Chondrocyte (in vitro differentiated cells): ENCODE measurements around the gene IL37. TPM values are rescaled to one million over a fixed set of nuclear protein-coding genes. Genes with fewer than 3 reads are reported as not detected.

Experiments
- DNase-seq: peaks from one replicate; pipeline ENCODE4 v3.0.0; 2021; ENCODE audit warnings: mixed read lengths, low spot score
- H3K27ac Mint-ChIP-seq: one replicate; pipeline ENCODE4 v1.8.0; 2021; ENCODE audit warnings: mild to moderate bottlenecking, moderate library complexity, mixed read lengths; ENCODE audit not compliant: unreplicated experiment
- H3K27me3 Mint-ChIP-seq: 2 replicates; pipeline ENCODE4 v1.8.0; 2021; ENCODE audit warnings: low read depth, mixed read lengths
- H3K36me3 Mint-ChIP-seq: 2 replicates; pipeline ENCODE4 v1.8.0; 2021; ENCODE audit warnings: low read depth, mixed read lengths
- H3K4me1 Mint-ChIP-seq: 2 replicates; pipeline ENCODE4 v1.8.0; 2021; ENCODE audit warnings: low read depth, mild to moderate bottlenecking, mixed read lengths
- H3K4me3 Mint-ChIP-seq: one replicate; pipeline ENCODE4 v1.8.0; 2021; ENCODE audit warnings: mild to moderate bottlenecking, moderate library complexity, mixed read lengths; ENCODE audit not compliant: unreplicated experiment
- H3K9me3 Mint-ChIP-seq: 2 replicates; pipeline ENCODE4 v1.8.0; 2021; ENCODE audit warnings: low read depth, mixed read lengths
- CTCF ChIP-seq: fragments of 200-600 bp; sonication (generic); IDR thresholded peaks from 2 replicates; pipeline ENCODE4 v1.5.0; 2021; ENCODE audit warnings: antibody characterized with exemption, mild to moderate bottlenecking, moderate library complexity
- total RNA-seq: library from RNA; stranded (reverse); gene quantifications from 3 replicates; pipeline ENCODE4 v1.2.1, GENCODE V29; 2021

The IL37 gene
- total RNA-seq, 1 donor from 2014 or later: not detected

- Mint-ChIP-seq H3K4me1 (no peaks in the 10 kb centered on the region), H3K36me3 (no peaks in the 10 kb centered on the region), H3K4me3 (no peak overlapping the region), H3K27ac (no peak overlapping the region), H3K9me3 (peaks cover 3% of the 10 kb centered on the region), H3K27me3 (peaks cover 18% of the 10 kb centered on the region)
- no peak for TF ChIP-seq CTCF
- DNase-seq: no peak
Observed at GRCh38 chr2:112912403-112912802, 1.4 kb downstream of the IL37 start.

- Mint-ChIP-seq H3K27me3 (peaks cover 13% of the 10 kb centered on the region), H3K4me3 (no peak overlapping the region), H3K9me3 (peaks cover 12% of the 10 kb centered on the region), H3K27ac (no peak overlapping the region), H3K36me3 (peaks cover 2% of the 10 kb centered on the region), H3K4me1 (no peaks in the 10 kb centered on the region)
- no peak for DNase-seq
- no peak for TF ChIP-seq CTCF
Observed at GRCh38 chr2:112915300-112916144, 4.6 kb downstream of the IL37 start.

GRCh38 chr2:112916145-112916571 is 5.2 kb downstream of the IL37 start:
- Mint-ChIP-seq H3K27ac (no peak overlapping the region), H3K4me1 (no peaks in the 10 kb centered on the region), H3K9me3 (peaks cover 12% of the 10 kb centered on the region), H3K36me3 (peaks cover 2% of the 10 kb centered on the region), H3K4me3 (no peak overlapping the region), H3K27me3 (peaks cover 11% of the 10 kb centered on the region)
- no peak for TF ChIP-seq CTCF
- DNase-seq: no peak

GRCh38 chr2:112916625-112917247 is 5.8 kb downstream of the IL37 start:
- peaks cover 10% of the 10 kb centered on the region for H3K27me3 Mint-ChIP-seq
- peaks cover 12% of the 10 kb centered on the region for H3K9me3 Mint-ChIP-seq
- TF ChIP-seq CTCF: no peak
- no peak overlapping the region for H3K27ac Mint-ChIP-seq
- no peaks in the 10 kb centered on the region for H3K4me1 Mint-ChIP-seq
- no peak for DNase-seq
- H3K4me3 Mint-ChIP-seq: no peak overlapping the region
- peaks cover 2% of the 10 kb centered on the region for H3K36me3 Mint-ChIP-seq

- H3K27me3 Mint-ChIP-seq: peaks cover 8% of the 10 kb centered on the region
- H3K4me1 Mint-ChIP-seq: no peaks in the 10 kb centered on the region
- peaks cover 12% of the 10 kb centered on the region for H3K9me3 Mint-ChIP-seq
- peaks cover 2% of the 10 kb centered on the region for H3K36me3 Mint-ChIP-seq
- H3K27ac Mint-ChIP-seq: no peak overlapping the region
- DNase-seq: no peak
- no peak for TF ChIP-seq CTCF
- H3K4me3 Mint-ChIP-seq: no peak overlapping the region
Observed at GRCh38 chr2:112917856-112918255, 6.9 kb downstream of the IL37 start.
